ENCODE data around the gene HDGFL2.
A peak's percentile ranks its signal among the peaks of the same experiment; 100 is the strongest.
"Not testable (repeated sequence)": the region's sequence is repeated elsewhere in the genome, so short reads cannot be mapped to it uniquely, and the experiment has no call there.

Gene HDGFL2

DNA sequence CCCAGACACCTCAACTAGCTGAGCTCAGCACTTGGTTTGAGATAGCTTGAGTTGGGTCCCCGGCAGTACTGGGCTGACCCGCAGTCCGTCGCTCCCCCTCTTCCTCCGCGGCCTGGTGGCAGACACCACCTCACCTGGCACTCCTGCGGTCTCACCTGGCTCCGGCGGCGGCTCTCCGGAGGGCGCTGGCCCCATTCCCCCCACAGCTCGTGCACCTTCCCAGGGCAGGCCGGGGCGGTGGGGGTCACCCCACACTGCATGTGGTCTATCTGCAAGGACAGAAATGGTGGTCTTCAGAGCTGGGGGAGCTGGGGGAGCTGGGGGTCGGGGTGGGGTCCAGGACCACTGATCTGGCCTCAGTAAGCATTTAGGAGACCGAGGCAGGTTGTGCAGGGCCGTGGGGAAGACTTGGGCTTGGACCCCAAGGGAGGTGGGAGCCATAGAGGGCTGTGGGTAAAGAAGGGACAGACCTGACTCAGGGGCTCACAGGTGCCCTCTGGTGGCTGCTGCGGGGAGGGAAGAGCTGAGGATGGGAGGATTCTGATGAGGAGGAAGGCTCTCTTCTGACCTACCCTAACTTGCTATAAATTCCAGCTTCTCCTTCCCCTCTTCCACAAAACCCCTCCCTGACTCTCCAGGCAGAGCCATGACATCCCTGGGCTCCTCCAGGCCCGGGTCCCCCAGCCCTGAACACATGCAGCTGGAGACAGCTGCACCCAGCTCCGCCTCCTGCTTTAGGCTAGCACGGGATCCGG is 52.9 kb downstream of the HDGFL2 start:
- H3K4me1 Mint-ChIP-seq (ENCODE audit: low read depth in 2 of 2): no peaks in the 10 kb centered on the region
- ATAC-seq (replicated peaks): peak; percentile 73
- no peak overlapping the region for H3K27ac Mint-ChIP-seq
- no peaks in the 10 kb centered on the region for H3K36me3 Mint-ChIP-seq (ENCODE audit: insufficient read depth)
- DNase-seq: peak; percentile 58 to 63 (median 61)
- H3K4me3 Mint-ChIP-seq: no peak overlapping the region
- peaks cover 10 to 16% of the 10 kb centered on the region in 2 donors for H3K27me3 Mint-ChIP-seq
- H3K9me3 Mint-ChIP-seq: no peaks in the 10 kb centered on the region

- no peaks in the 10 kb centered on the region for H3K36me3 Mint-ChIP-seq (ENCODE audit: insufficient read depth)
- no peaks in the 10 kb centered on the region for H3K4me1 Mint-ChIP-seq (ENCODE audit: low read depth in 2 of 2)
- no peak overlapping the region for H3K4me3 Mint-ChIP-seq
- DNase-seq (no peak), ATAC-seq (replicated peaks) (no peak)
- peaks cover 8 to 20% of the 10 kb centered on the region in 2 donors for H3K27me3 Mint-ChIP-seq
- H3K9me3 Mint-ChIP-seq: no peaks in the 10 kb centered on the region
- no peak overlapping the region for H3K27ac Mint-ChIP-seq
These were observed 53.5 kb downstream of the HDGFL2 start for GRCh38 chr19:4525563-4526002.

- ATAC-seq (replicated peaks); H3K27me3 Mint-ChIP-seq; H3K36me3 Mint-ChIP-seq (ENCODE audit: insufficient read depth); H3K9me3 Mint-ChIP-seq; H3K27ac Mint-ChIP-seq; DNase-seq; H3K4me1 Mint-ChIP-seq (ENCODE audit: low read depth in 2 of 2); H3K4me3 Mint-ChIP-seq: not testable (repeated sequence)
These were observed 55.3 kb downstream of the HDGFL2 start for GRCh38 chr19:4527377-4527776.

GRCh38 chr19:4528843-4529242 is 56.7 kb downstream of the HDGFL2 start:
- no peak overlapping the region for H3K4me3 Mint-ChIP-seq

GRCh38 chr19:4529924-4530522 is 57.9 kb downstream of the HDGFL2 start:
- no peak for ATAC-seq (replicated peaks)
- Mint-ChIP-seq H3K4me3 (no peak overlapping the region), H3K4me1 (ENCODE audit: low read depth in 2 of 2) (no peaks in the 10 kb centered on the region), H3K36me3 (ENCODE audit: insufficient read depth) (no peaks in the 10 kb centered on the region), H3K27me3 (peaks cover 0 to 20% of the 10 kb centered on the region in 2 donors), H3K27ac (peak overlapping the region in 1 of 2 donors; percentile 51), H3K9me3 (no peaks in the 10 kb centered on the region)
- DNase-seq: no peak

More at GRCh38 chr19:4528843-4529242, 56.7 kb downstream of the HDGFL2 start:
- Mint-ChIP-seq H3K36me3 (ENCODE audit: insufficient read depth) (no peaks in the 10 kb centered on the region), H3K27ac (no peak overlapping the region), H3K9me3 (no peaks in the 10 kb centered on the region), H3K4me1 (ENCODE audit: low read depth in 2 of 2) (no peaks in the 10 kb centered on the region), H3K27me3 (peaks cover 0 to 18% of the 10 kb centered on the region in 2 donors)
- ATAC-seq (replicated peaks): no peak
- no peak for DNase-seq

DNA sequence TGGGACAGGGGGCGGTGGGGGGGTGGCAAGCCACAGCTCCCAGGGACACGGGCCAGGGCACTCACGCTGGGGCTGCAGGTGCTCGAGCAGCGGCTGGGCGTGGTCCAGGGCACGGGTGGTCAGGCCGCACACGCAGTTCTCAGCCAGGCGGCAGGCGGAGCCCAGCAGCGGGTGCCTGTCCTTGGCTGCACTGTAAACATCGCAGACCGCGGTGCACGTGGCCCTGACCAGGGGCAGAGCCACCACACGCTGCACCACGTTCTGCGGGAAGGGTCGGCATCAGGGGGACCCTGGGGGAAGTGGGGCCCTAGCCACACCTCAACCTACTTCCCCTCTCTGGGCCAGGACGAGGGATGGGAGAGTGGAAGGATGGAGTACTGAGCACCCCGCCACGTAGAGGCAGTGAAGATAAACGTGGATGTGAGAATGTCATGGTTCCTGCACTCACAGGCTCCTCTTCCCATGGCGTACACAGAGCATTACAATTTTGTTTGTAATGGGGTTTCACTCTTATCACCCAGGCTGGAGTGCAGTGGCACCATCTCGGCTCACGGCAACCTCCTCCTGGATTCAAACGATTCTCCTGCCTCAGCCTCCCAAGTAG is 59.6 kb downstream of the HDGFL2 start:
- Mint-ChIP-seq H3K36me3 (ENCODE audit: insufficient read depth) (peaks cover 4% of the 10 kb centered on the region), H3K27ac (no peak overlapping the region), H3K27me3 (peaks cover 6 to 31% of the 10 kb centered on the region in 2 donors), H3K9me3 (no peaks in the 10 kb centered on the region), H3K4me3 (no peak overlapping the region), H3K4me1 (ENCODE audit: low read depth in 2 of 2) (no peaks in the 10 kb centered on the region)
- ATAC-seq (replicated peaks): no peak
- DNase-seq: no peak

GRCh38 chr19:4533334-4533733 is 61.2 kb downstream of the HDGFL2 start:
- Mint-ChIP-seq H3K36me3 (ENCODE audit: insufficient read depth) (peaks cover 4% of the 10 kb centered on the region), H3K4me3 (no peak overlapping the region), H3K4me1 (ENCODE audit: low read depth in 2 of 2) (no peaks in the 10 kb centered on the region), H3K27ac (no peak overlapping the region), H3K27me3 (peaks cover 6 to 45% of the 10 kb centered on the region in 2 donors), H3K9me3 (no peaks in the 10 kb centered on the region)
- no peak for DNase-seq
- ATAC-seq (replicated peaks): no peak

DNA sequence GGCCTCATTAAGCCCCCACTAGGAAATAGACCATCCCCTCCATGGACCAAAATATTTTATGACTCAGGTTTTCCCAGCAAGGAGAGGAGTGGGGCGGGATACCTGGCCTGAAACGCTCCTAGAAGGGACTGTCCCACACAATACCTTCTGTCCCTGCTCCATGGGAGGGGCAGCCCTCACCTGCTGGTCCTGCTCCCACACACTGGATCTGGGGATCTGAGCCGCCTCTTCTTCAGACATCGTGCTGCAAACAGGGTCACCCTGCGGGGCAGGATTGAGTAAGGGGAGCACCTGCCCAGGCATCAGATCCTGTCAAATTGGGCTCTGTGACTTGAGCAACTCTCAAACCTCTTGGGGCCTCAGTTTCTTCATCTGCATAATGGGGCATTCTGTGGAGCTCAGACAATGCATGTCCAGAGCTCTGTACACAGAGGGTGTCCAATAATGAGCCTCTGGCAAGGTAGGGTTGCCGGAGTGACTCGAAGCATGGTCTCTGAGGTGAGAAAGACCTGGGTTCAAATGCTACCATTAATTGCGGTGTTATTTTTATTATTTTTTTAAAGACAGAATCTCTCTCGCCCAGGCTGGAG is 61.8 kb downstream of the HDGFL2 start:
- no peak for DNase-seq
- H3K4me3 Mint-ChIP-seq: no peak overlapping the region
- no peak overlapping the region for H3K27ac Mint-ChIP-seq
- peaks cover 4% of the 10 kb centered on the region for H3K36me3 Mint-ChIP-seq (ENCODE audit: insufficient read depth)
- H3K27me3 Mint-ChIP-seq: peaks cover 6 to 50% of the 10 kb centered on the region in 2 donors
- H3K9me3 Mint-ChIP-seq: no peaks in the 10 kb centered on the region
- no peak for ATAC-seq (replicated peaks)
- H3K4me1 Mint-ChIP-seq (ENCODE audit: low read depth in 2 of 2): no peaks in the 10 kb centered on the region

DNA sequence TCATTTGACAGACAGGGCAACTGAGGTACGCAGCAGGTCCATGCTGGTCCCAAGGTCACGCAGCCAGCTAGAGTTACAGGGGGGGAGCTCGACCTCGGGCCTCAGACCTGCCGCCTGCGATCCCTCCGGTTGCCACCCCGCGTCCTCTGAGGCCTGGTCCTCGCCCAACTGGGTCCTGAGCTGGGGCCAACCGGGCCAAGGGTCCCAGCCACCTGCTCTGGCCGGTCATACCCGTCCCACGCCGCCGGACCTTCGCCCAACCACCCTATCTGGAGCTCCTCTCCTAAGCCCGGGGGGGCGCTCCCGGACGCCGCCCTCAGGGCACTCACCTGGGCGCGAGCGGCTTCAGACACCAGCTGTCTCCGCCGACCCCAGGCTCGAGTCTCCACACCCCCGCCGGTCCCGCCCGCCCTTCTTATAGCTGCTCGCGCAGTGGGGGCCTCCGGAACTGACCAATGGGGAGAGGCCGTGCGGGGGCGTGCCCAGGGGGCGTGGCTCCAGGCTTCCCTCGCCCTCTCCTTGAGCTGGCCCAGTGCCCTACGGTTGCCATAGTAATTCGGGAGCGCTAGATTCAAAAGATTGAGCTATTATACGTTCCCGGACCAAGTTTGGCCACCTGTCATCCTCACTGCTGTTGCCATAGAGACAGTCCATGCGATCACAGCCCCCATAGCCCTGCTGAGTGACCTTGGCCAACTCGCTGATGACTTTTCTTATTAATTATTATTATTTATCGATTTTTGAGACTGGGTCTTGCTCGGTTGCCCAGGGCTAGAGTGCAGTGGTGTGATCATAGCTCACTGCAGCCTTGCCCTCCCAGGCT is 63.0 kb downstream of the HDGFL2 start, which contains the start of gene PLIN5:
TSS of gene PLIN5 (minus strand) at position 389 of the 823 bp plus-strand sequence. CDS start 1,150 bp downstream, outside the sequence.
- peak; percentile 55 for ATAC-seq (replicated peaks)
- peak in 2 of 3 experiments; percentile 10 to 13 for DNase-seq
- Mint-ChIP-seq H3K36me3 (ENCODE audit: insufficient read depth) (peaks cover 4% of the 10 kb centered on the region), H3K4me1 (ENCODE audit: low read depth in 2 of 2) (peaks cover 0 to 2% of the 10 kb centered on the region in 2 donors), H3K27ac (no peak within 1 kb of the TSS), H3K27me3 (peaks cover 6 to 60% of the 10 kb centered on the region in 2 donors), H3K9me3 (no peaks in the 10 kb centered on the region), H3K4me3 (peak within 1 kb of the TSS in 1 of 2 donors; percentile 40)

DNA sequence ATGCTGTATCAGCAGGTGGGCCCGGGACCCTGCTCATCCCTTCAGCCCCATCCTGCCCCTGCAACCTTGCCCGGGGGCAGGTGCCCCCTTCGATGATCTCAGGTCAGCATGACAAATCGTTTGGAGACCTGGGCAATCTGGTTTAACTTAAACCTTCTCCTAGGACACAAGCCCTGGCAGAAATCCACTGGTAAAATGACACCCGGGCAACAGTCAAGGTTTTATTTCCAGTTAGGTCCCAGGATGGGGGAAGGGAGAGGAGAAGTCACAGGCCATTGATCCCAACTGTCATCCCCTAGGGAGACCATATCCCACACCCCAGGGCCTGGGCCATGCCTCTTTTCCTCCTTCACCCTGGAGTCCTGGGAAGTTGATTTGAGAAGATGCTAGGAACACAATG is 64.7 kb downstream of the HDGFL2 start:
- no peak for DNase-seq
- H3K27me3 Mint-ChIP-seq: peaks cover 6 to 57% of the 10 kb centered on the region in 2 donors
- peaks cover 4% of the 10 kb centered on the region for H3K36me3 Mint-ChIP-seq (ENCODE audit: insufficient read depth)
- no peak for ATAC-seq (replicated peaks)
- H3K9me3 Mint-ChIP-seq: no peaks in the 10 kb centered on the region
- peaks cover 0 to 3% of the 10 kb centered on the region in 2 donors for H3K4me1 Mint-ChIP-seq (ENCODE audit: low read depth in 2 of 2)
- no peak overlapping the region for H3K27ac Mint-ChIP-seq
- H3K4me3 Mint-ChIP-seq: no peak overlapping the region

DNA sequence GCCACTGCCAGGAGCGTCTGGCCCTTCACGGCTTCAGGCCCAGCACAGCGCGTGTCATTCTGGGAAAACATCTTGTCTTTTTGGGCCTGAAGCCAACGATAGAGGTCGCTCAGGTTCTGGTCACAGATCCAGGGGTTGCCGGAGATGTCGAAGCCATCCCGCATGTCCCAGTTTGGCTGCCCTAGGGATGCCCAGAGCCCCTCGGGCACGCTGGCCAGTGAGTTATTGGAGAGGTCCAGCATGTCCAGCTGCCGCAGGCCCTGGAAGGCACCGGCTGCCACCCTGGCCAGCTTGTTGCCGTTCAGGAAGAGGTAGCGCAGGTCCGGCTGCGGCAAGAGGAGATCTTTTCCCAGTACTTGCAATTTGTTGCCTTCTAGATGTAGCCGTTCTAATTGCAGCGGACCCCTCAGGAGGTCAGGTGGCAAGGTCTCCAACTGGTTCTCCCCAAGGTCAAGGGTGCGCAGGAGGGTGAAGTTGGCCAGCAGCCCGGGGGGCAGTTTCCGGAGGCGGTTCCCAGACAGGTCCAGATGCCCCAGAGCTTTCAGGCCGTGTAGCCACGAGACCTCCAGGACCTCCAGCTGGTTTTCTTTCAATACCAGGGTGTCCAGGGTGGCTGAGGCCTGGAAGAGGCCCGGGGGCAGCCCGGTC is 66.0 kb downstream of the HDGFL2 start:
- Mint-ChIP-seq H3K27me3 (peaks cover 6 to 56% of the 10 kb centered on the region in 2 donors), H3K27ac (no peak overlapping the region), H3K36me3 (ENCODE audit: insufficient read depth) (peaks cover 4% of the 10 kb centered on the region), H3K9me3 (no peaks in the 10 kb centered on the region), H3K4me1 (ENCODE audit: low read depth in 2 of 2) (peaks cover 0 to 3% of the 10 kb centered on the region in 2 donors), H3K4me3 (no peak overlapping the region)
- ATAC-seq (replicated peaks) (no peak), DNase-seq (no peak)

DNA sequence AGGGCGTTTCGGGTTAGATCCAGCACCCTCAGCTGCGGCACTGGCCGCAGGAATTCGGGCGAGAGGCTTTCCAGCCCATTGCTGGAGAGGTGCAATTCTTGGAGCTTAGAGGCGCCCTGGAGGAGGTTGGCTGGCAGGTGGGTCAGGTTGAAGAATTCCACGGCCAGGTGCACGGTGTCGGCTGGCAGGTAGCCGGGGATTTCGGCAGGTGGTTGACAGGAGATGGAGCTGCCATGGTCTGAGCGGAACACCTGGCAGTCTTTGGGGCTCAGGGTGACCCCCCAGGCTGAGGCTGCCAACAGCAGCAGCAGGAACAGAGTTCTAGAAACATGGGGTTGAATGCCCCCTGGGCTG is 66.5 kb downstream of the HDGFL2 start:
- ATAC-seq (replicated peaks): no peak
- DNase-seq: no peak
- H3K9me3 Mint-ChIP-seq: no peaks in the 10 kb centered on the region
- no peak overlapping the region for H3K4me3 Mint-ChIP-seq
- H3K4me1 Mint-ChIP-seq (ENCODE audit: low read depth in 2 of 2): peaks cover 0 to 3% of the 10 kb centered on the region in 2 donors
- peaks cover 4% of the 10 kb centered on the region for H3K36me3 Mint-ChIP-seq (ENCODE audit: insufficient read depth)
- H3K27ac Mint-ChIP-seq: no peak overlapping the region
- H3K27me3 Mint-ChIP-seq: peaks cover 6 to 51% of the 10 kb centered on the region in 2 donors
